ENCODE results near the gene DNAJC22.
"Not testable (repeated sequence)": the region's sequence is repeated elsewhere in the genome, so short reads cannot be mapped to it uniquely, and the experiment has no call there.

The DNAJC22 gene

GRCh38 chr12:49346659-49347310, at the start of gene DNAJC22:
Gene DNAJC22, plus strand, starts transcription at chr12:49346888. Its CDS starts 1,985 bp downstream, at chr12:49348873.
- no peak for DNase-seq (ENCODE audit: low spot score)

DNA sequence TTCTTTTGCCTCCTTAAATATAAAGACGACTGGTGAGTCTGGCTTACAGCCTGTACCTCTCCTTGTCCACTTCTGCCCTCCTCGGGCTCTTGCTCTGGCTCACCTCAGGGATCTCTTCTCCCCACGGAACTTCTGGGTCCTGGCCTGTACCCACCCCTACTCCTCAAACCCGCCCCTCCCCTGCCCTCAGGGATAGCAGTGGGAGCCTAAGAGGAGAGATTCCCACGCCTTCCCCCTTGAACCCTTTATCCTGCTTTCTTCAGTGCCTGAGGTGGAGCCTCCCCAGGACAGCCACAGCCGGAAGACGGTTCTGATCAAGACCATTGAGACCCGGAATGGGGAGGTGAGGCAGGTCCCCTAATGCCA, 49.0 kb upstream of the DNAJC22 start:
- no peak for DNase-seq (ENCODE audit: low spot score)

DNA sequence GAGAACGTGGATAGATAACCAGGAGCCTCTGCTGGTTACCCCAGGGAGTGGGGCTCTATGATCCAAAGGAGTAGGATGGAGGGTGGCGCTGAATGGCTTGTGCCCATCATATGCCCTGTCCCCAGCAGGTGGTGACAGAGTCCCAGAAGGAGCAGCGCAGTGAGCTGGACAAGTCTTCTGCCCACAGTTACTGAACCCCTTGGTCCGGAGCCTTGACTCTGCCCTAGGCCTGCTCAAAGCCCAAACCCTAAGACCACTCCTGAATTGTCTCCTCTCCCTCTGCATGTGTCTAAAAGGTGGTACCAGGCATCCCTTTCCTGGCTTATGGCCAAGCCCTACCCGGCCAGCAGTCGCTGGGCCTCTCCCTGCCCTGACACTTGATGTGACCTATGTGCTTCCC, 48.5 kb upstream of the DNAJC22 start:
- DNase-seq (ENCODE audit: low spot score): no peak

GRCh38 chr12:49301760-49302159, 44.9 kb upstream of the DNAJC22 start:
- no peak for DNase-seq (ENCODE audit: low spot score)

DNA sequence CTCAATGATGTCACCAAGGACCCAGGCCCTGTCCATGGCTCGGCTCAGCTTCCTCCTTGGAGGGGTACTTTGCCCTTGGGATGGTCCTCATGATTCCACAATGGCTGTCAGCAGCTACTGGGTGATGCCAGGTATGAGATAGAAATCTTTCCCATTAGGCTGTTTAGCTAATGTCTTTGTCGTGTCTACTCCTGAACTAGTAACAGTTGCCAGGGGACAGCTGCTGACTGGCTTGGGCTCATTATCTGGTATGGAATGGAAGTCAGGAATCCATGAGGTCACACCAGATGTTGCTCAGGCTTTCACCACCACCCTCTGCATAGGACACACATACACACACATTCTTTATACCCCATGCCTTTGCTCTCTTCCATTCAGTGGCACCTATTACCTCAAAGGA, 42.5 kb upstream of the DNAJC22 start:
- no peak for DNase-seq (ENCODE audit: low spot score)

DNA sequence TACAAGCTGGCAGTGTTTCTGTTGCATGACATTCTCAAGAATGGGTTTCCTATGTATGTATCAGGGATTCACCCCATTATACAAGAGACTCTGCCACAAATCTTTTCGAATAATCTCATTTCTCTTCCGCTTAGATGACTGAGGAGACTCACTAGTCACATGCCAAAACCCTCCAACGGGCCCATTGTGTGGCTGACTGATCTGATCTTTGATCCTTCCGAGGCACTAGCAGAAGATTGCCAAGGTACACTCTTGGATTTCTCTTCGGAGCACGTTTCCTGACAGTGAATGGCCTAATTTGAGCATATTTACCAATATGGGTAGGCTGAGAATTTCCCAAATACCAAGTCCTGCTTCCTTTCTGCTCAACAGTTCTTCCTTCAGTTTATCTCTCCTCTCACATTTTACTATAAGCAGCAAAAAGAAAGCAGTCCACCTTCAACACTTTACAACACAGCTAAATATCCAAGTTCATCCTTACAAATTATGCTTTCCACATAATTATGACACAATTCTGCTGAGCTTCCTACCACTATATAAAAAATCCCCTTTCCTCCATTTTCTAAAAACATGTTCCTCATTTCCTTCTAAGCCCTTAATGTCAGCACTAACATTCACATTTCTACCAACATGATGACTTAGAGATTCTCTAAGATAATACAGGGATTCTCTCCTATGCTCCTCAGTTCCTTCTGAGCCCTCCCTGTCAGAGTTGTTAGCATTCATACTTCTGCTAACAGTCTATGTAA, 40.8 kb upstream of the DNAJC22 start:
- no peak for DNase-seq (ENCODE audit: low spot score)

GRCh38 chr12:49309386-49309785, 37.3 kb upstream of the DNAJC22 start:
- no peak for DNase-seq (ENCODE audit: low spot score)

DNA sequence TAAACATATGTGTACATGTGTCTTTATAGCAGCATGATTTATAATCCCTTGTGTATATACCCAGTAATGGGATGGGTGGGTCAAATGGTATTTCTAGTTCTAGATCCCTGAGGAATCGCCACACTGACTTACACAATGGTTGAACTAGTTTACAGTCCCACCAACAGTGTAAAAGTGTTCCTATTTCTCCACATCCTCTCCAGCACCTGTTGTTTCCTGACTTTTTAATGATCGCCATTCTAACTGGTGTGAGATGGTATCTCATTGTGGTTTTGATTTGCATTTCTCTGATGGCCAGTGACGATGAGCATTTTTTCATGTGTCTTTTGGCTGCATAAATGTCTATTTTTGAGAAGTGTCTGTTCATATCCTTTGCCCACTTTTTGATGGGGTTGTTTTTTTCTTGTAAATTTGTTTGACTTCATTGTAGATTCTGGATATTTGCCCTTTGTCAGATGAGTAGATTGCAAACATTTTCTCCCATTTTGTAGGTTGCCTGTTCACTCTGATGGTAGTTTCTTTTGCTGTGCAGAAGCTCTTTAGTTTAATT, 36.2 kb upstream of the DNAJC22 start:
- not testable (repeated sequence) for DNase-seq (ENCODE audit: low spot score)

GRCh38 chr12:49314811-49315210, 31.9 kb upstream of the DNAJC22 start:
- DNase-seq (ENCODE audit: low spot score): no peak

GRCh38 chr12:49317118-49317517, 29.6 kb upstream of the DNAJC22 start:
- not testable (repeated sequence) for DNase-seq (ENCODE audit: low spot score)

DNA sequence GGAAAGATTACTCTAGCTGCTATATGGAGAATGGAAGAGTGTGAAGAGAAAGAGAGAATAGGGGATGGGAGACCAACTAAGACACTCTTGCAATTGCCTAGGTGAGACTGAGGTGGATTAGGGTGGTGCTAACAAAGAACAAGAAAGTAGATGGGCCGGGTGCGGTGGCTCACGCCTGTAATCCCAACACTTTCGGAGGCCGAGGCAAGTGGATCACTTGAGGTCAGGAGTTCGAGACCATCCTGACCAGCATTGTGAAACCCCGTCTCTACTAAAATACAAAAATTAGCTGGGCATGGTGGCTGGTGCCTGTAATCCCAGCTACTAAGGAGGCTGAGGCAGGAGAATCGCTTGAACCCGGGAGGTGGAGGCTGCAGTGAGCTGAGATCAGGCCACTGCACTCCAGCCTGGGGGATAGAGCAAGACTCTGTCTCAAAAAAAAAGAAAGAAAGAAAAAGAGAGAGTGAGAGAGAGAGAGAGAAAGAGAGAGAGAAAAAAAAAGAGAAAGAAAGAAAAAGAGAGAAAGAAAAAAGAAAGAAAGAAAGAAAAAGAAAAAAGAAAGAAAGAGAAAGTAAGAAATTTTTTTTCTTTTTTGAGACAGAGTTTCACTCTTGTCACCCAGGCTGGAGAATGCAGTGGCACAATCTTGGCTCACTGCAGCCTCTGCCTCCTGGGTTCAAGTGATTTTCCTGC, 26.1 kb upstream of the DNAJC22 start:
- not testable (repeated sequence) for DNase-seq (ENCODE audit: low spot score)

- no peak for DNase-seq (ENCODE audit: low spot score)
Observed at GRCh38 chr12:49322367-49322707, 24.4 kb upstream of the DNAJC22 start.

GRCh38 chr12:49322708-49323523, 23.8 kb upstream of the DNAJC22 start, which contains the start of gene TROAP:
Gene TROAP, plus strand, starts transcription at chr12:49323255. Its CDS starts 354 bp downstream, at chr12:49323609.
- DNase-seq (ENCODE audit: low spot score): peak; percentile 99

- no peak for DNase-seq (ENCODE audit: low spot score)
Observed at GRCh38 chr12:49323524-49324097, 23.1 kb upstream of the DNAJC22 start.

GRCh38 chr12:49325606-49326005, 21.1 kb upstream of the DNAJC22 start:
- DNase-seq (ENCODE audit: low spot score): no peak

DNA sequence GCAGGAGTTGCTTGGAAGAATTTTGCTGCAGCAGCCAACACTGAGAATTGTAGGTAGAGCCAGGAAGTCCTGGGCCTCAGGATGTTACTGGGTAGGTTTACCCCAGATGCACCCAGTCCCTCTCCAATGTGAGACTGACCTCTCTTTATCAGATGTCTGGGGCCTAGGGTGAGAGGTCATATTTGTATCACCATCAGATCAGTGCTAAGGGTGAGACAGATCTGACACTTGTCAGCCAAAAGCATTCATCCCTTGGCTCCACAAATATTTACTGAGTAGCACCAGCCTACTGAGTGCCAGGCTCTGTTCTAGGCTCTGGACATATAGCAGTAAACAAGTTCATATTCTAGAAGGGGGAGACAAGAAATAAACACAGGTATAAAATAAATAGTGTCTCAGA, 19.3 kb upstream of the DNAJC22 start:
- no peak for DNase-seq (ENCODE audit: low spot score)

DNA sequence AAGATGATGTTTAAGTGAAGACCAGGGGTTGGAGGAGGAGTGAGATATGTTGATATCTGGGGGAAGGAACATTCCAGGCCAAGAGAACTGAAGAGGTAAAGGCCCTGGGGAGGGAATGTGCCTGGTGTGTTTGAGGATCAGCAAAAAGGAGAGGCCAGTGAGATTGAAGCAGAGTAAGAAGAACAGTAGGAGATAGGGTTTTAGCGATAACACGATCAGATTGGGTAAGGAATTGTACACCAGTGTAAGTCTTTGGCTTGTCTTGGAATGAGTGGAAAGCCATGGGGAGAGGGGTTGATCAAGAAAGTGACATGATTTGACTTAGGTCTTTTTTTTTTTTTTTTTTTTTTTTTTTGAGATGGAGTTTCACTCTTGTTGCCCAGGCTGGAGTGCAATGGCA, 18.8 kb upstream of the DNAJC22 start:
- DNase-seq (ENCODE audit: low spot score): no peak

GRCh38 chr12:49328816-49329215, 17.9 kb upstream of the DNAJC22 start:
- no peak for DNase-seq (ENCODE audit: low spot score)

GRCh38 chr12:49330032-49330619, 16.6 kb upstream of the DNAJC22 start:
- no peak for DNase-seq (ENCODE audit: low spot score)

- no peak for DNase-seq (ENCODE audit: low spot score)
Observed at GRCh38 chr12:49330631-49331379, 15.9 kb upstream of the DNAJC22 start.

Data from hematopoietic multipotent progenitor cell treated with erythropoietin and hydrocortisone succinate and interleukin-3 and kit ligand, for 15 days (in vitro differentiated cells).